Measurements from ENCODE around the gene FNIP1. TPM values are rescaled to one million over a fixed set of nuclear protein-coding genes. Genes with fewer than 3 reads are reported as not detected.
"Not testable (repeated sequence)": the region's sequence is repeated elsewhere in the genome, so short reads cannot be mapped to it uniquely, and the experiment has no call there.

FNIP1 gene
- total and polyA plus RNA-seq, 2 experiments from 2014 or later: 10.3 to 25.8 TPM

DNA sequence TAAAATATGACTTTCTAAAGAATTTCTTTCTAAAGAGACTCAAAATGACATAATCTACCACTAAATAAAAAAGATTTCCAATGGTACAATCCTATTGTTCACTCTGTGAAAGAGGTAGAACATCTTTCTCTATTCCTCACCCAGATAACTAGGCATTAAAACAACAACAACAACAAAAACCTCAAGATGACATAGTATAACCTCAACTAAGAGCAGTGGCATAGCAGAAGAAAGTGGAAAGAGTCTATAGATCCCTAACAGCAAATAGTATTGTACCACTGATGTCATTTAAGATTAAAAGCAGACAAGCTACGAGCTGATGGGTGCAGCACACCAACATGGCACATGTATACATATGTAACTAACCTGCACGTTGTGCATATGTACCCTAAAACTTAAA, 191.7 kb downstream of the FNIP1 start:
- Histone ChIP-seq H3K36me3 (ENCODE audit: low read depth) (0 out of 2 replicates have a peak, but pooled peaks cover 6% of the 10 kb centered on the region), H3K79me2 (ENCODE audit: insufficient read depth) (peaks cover 65% of the 10 kb centered on the region)
- in situ Hi-C loops (cut with MboI): no loop called here

DNA sequence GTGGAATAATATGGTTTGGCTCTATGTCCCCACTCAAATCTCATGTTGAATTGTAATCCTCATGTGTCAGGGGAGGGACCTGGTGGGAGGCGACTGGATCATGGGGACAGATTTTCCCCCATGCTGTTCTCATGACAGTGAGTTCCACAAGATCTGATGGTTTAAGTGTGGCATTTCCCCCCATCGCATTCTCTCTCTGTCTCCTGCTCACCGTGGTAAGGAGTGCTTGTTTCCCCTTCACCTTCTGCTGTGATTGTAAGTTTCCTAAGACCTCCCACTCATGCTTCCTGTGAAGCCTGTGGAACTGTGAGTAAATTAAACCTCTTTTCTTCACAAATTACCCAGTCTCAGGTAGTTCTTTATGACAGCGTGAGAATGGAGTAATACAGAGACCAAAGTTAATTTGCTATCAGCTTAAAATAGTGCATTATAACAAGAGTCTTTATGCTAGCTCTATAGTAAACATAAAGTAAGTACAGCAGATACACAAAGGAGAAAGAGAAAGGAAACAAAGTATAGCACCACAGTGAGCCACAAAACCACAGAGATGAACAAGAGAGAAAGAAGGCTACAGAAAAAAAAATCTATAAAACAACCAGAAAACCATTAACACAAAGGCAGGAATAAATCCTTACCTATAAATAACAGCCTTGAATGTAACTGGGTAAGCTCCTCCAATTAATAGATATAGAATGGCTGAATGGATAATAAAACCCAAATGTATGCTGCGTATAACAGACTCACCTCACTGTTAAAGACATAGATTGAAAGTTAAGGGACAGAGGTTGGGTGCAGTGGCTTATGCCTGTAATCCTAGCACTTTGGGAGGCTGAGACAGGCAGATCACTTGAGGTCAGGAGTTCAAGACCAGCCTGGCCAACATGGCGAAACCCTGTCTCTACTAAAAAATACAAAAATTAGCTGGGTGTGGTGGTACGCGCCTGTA, 201.5 kb downstream of the FNIP1 start:
- no peak for DNase-seq
- Histone ChIP-seq H3K27me3 (replicated peaks; ENCODE audit: insufficient read depth) (no peaks in the 10 kb centered on the region), H3K9ac (no peak overlapping the region), H2AFZ (no peak overlapping the region), H3K36me3 (ENCODE audit: low read depth) (no peaks in the 10 kb centered on the region), H3F3A (ENCODE audit: insufficient read depth) (peaks cover 6% of the 10 kb centered on the region; the same call in 1 of the 2 replicates), H3K4me1 (ENCODE audit: insufficient read depth) (peaks cover 11% of the 10 kb centered on the region), H3K4me2 (ENCODE audit: unreplicated experiment) (no peak overlapping the region), H3K79me2 (ENCODE audit: insufficient read depth) (peaks cover 84% of the 10 kb centered on the region), H3K4me3 (no peak overlapping the region), H3K27ac (no peak overlapping the region), H4K20me1 (ENCODE audit: insufficient read depth) (peaks cover 4% of the 10 kb centered on the region; the same call in 1 of the 2 replicates), H3K9me3 (ENCODE audit: low read depth) (no peaks in the 10 kb centered on the region), H3K9me2 (ENCODE audit: insufficient read depth) (no peaks in the 10 kb centered on the region)
- TF ChIP-seq EZH2phosphoT487 (IDR thresholded peaks at IDR 0.05; ENCODE audit: insufficient read depth, low read depth) (no peak), EZH2 (IDR thresholded peaks at IDR 0.05; ENCODE audit: insufficient read depth, poor library complexity, severe bottlenecking) (no peak)
- in situ Hi-C loops (cut with MboI): loop anchor here (10.0 kb wide), 1 partner anchor 409 kb away; no protein-coding TSS in a partner anchor
- WGBS, 2 experiments (ENCODE audit: low coverage in 1 of 2, low lambda C conversion rate in 2 of 2, missing lambda C conversion rate in 2 of 2): 97 to 99% methylated on average over 8 of the region's 8 CpGs

More for the DNA sequence above, 191.7 kb downstream of the FNIP1 start:
- no peak overlapping the region for H3K27ac ChIP-seq
- H3K4me2 ChIP-seq (ENCODE audit: unreplicated experiment): no peak overlapping the region
- H3K9ac ChIP-seq: no peak overlapping the region
- TF ChIP-seq EZH2 (IDR thresholded peaks at IDR 0.05; ENCODE audit: insufficient read depth, poor library complexity, severe bottlenecking) (no peak), EZH2phosphoT487 (IDR thresholded peaks at IDR 0.05; ENCODE audit: insufficient read depth, low read depth) (no peak)
- H3K9me3 ChIP-seq (ENCODE audit: low read depth): no peaks in the 10 kb centered on the region
- no peak overlapping the region for H3K4me3 ChIP-seq
- no peak overlapping the region for H2AFZ ChIP-seq
- WGBS, 2 experiments (ENCODE audit: low coverage in 1 of 2, low lambda C conversion rate in 2 of 2, missing lambda C conversion rate in 2 of 2): 87 to 90% methylated on average over 2 of the region's 2 CpGs
- no peak for DNase-seq
- H3K9me2 ChIP-seq (ENCODE audit: insufficient read depth): no peaks in the 10 kb centered on the region
- no peaks in the 10 kb centered on the region for H4K20me1 ChIP-seq (ENCODE audit: insufficient read depth)
- no peaks in the 10 kb centered on the region for H3K27me3 ChIP-seq (replicated peaks; ENCODE audit: insufficient read depth)
- H3K4me1 ChIP-seq (ENCODE audit: insufficient read depth): peaks cover 5% of the 10 kb centered on the region
- H3F3A ChIP-seq (ENCODE audit: insufficient read depth): peaks cover 6% of the 10 kb centered on the region; the same call in 1 of the 2 replicates

DNA sequence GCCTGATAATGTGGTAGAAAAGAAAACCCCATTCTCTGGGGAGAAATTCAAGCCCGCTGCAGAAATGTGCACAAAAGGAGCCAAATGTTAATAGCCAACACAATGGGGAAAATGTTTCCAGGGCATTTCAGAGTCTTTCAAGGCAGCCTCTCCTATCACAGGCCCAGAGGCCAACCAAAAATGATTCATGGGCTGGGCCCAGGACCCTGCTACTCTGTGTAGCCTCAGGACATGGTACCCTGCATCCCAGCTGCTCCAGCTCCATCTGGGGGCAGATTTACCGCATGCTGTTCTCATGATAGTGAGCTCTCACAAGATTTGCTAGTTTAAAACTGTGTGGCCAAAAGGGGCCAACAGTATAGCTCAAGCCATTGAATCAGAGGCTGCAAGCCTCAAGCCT, 202.9 kb downstream of the FNIP1 start:
- no peak for TF ChIP-seq EZH2phosphoT487 (IDR thresholded peaks at IDR 0.05; ENCODE audit: insufficient read depth, low read depth)
- TF ChIP-seq EZH2 (IDR thresholded peaks at IDR 0.05; ENCODE audit: insufficient read depth, poor library complexity, severe bottlenecking): no peak
- in situ Hi-C loops (cut with MboI): loop anchor here (10.0 kb wide), 1 partner anchor 411 kb away; no protein-coding TSS in a partner anchor
- Histone ChIP-seq H3K36me3 (ENCODE audit: low read depth) (no peaks in the 10 kb centered on the region), H3K4me3 (no peak overlapping the region), H3K9me3 (ENCODE audit: low read depth) (no peaks in the 10 kb centered on the region), H3K27me3 (replicated peaks; ENCODE audit: insufficient read depth) (no peaks in the 10 kb centered on the region), H3K9me2 (ENCODE audit: insufficient read depth) (no peaks in the 10 kb centered on the region), H3K79me2 (ENCODE audit: insufficient read depth) (peaks cover 78% of the 10 kb centered on the region), H3K4me2 (ENCODE audit: unreplicated experiment) (no peak overlapping the region), H4K20me1 (ENCODE audit: insufficient read depth) (peaks cover 4% of the 10 kb centered on the region; the same call in 1 of the 2 replicates), H3K27ac (no peak overlapping the region), H3F3A (ENCODE audit: insufficient read depth) (peaks cover 7% of the 10 kb centered on the region; the same call in 1 of the 2 replicates), H3K9ac (no peak overlapping the region), H3K4me1 (ENCODE audit: insufficient read depth) (peaks cover 11% of the 10 kb centered on the region), H2AFZ (no peak overlapping the region)
- WGBS, 2 experiments (ENCODE audit: low coverage in 1 of 2, low lambda C conversion rate in 2 of 2, missing lambda C conversion rate in 2 of 2): 76% methylated on average over 2 of the region's 2 CpGs
- no peak for DNase-seq

DNA sequence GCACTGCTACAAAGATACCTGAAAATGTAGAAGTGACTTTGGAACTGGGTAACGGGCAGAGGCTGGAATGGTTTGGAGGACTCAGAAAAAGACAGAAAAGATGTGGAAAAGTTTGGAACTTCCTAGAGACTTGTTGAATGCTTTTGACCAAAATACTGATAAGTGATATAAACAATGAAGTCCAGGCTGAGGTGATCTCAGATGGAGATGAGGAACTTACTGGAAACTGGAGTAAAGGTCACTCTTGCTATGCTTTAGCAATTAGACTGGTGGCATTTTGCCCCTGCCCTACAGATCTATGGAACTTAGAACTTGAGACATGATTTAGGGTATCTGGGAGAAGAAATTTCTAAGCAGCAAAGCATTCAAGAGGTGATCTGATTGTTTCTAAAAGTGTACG, 203.4 kb downstream of the FNIP1 start:
- H3K27me3 ChIP-seq (replicated peaks; ENCODE audit: insufficient read depth); DNase-seq; H3F3A ChIP-seq (ENCODE audit: insufficient read depth); H3K4me3 ChIP-seq; H3K9me2 ChIP-seq (ENCODE audit: insufficient read depth); H3K9ac ChIP-seq; H2AFZ ChIP-seq; H3K9me3 ChIP-seq (ENCODE audit: low read depth); H3K36me3 ChIP-seq (ENCODE audit: low read depth); H3K4me2 ChIP-seq (ENCODE audit: unreplicated experiment); H3K27ac ChIP-seq; H4K20me1 ChIP-seq (ENCODE audit: insufficient read depth): not testable (repeated sequence)
- 68 to 76% methylated on average over 2 of the region's 2 CpGs for WGBS, 2 experiments (ENCODE audit: low coverage in 1 of 2, low lambda C conversion rate in 2 of 2, missing lambda C conversion rate in 2 of 2)
- peaks cover 77% of the 10 kb centered on the region for H3K79me2 ChIP-seq (ENCODE audit: insufficient read depth)
- in situ Hi-C loops (cut with MboI): loop anchor here (10.0 kb wide), 1 partner anchor 411 kb away; no protein-coding TSS in a partner anchor
- peaks cover 11% of the 10 kb centered on the region for H3K4me1 ChIP-seq (ENCODE audit: insufficient read depth)

Other genes starting within 250 kb of the FNIP1 start
- 8.6 and 9.4 TPM in 2 replicates for gene RAPGEF6, start 161.8 kb downstream of the FNIP1 start, total RNA-seq (2014; rRNA removed; shearing (Covaris generic))
- 4.2 and 6.9 TPM in 2 replicates for gene RAPGEF6, start 161.8 kb downstream of the FNIP1 start, polyA plus RNA-seq (2016; fragmentation: Nextera tagmentation; extraction: Ambion mirVana)
- gene MEIKIN, start 148.6 kb upstream of the FNIP1 start, total RNA-seq (2014; rRNA removed; shearing (Covaris generic)): not detected in 2 replicates
- not detected in 2 replicates for gene MEIKIN, start 148.6 kb upstream of the FNIP1 start, polyA plus RNA-seq (2016; fragmentation: Nextera tagmentation; extraction: Ambion mirVana)
- gene ACSL6, start 214.6 kb upstream of the FNIP1 start, total RNA-seq (2014; rRNA removed; shearing (Covaris generic)): 0.11 TPM in 1 of 2 replicates, not detected in the other
- not detected in 2 replicates for gene ACSL6, start 214.6 kb upstream of the FNIP1 start, polyA plus RNA-seq (2016; fragmentation: Nextera tagmentation; extraction: Ambion mirVana)

All from GM23248 (cell line).